GM18502 (cell line): Measurements from ENCODE around the gene GPN1.
"Not testable (repeated sequence)": the region's sequence is repeated elsewhere in the genome, so short reads cannot be mapped to it uniquely, and the experiment has no call there.

Experiments used
- ATAC-seq: cut with Tn5 transposase; IDR thresholded peaks from one replicate; pipeline ENCODE4 v1.9.1; 2021; ENCODE audit warnings: mild to moderate bottlenecking; ENCODE audit not compliant: unreplicated experiment, poor library complexity

Gene GPN1

DNA sequence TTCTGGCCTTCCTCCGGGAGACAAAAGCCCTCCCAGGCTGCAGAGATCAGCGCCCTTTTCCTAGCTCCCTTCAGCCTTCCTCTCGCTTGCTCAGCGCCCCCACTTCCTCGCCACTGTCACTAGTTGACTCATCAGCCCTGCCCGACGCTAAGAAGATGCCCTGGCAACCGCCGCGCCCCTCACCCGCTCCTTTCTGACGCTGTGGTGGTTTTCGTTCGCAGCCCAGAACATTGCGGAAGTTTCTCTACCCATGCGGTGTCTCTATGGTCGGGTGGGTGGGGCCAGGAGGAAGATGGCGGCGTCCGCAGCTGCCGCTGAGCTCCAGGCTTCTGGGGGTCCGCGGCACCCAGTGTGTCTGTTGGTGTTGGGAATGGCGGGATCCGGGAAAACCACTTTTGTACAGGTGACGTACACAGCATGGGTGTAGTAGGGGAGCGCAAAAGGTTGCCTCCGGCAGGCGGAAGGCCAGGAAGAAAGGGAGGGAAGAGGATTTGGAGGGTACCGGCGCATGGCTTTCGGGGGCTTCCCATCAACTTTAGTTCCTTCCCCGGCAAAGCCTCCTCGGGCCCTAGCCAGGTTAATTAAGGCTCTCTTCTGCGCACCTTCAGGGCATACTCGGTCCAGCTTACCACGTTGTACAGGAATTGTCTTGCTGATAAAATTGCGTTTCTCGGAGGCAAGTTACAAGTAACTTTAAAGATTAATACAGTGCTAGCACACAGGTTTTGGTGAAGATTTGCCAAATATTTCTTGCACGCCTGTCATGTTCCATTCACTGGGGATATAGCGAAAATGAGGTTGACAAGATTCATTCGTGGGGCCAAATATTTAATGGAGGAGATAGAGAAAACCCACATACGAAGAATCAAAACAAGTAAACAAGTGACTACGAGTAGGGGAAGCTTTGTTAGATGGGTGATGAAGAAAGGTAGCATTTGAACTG, at the start of gene GPN1, which contains the start of gene CCDC121:
GPN1 (plus strand) TSS at position 284 of the 943 bp plus-strand sequence; CDS start at position 293, 9 bp downstream.
CCDC121 (minus strand) TSS at position 246 of the 943 bp plus-strand sequence. CDS start 1,213 bp downstream, outside the sequence.
- peak; percentile 98 for ATAC-seq

- no peak for ATAC-seq
Observed at GRCh38 chr2:27581417-27582128, 47.3 kb upstream of the GPN1 start.

DNA sequence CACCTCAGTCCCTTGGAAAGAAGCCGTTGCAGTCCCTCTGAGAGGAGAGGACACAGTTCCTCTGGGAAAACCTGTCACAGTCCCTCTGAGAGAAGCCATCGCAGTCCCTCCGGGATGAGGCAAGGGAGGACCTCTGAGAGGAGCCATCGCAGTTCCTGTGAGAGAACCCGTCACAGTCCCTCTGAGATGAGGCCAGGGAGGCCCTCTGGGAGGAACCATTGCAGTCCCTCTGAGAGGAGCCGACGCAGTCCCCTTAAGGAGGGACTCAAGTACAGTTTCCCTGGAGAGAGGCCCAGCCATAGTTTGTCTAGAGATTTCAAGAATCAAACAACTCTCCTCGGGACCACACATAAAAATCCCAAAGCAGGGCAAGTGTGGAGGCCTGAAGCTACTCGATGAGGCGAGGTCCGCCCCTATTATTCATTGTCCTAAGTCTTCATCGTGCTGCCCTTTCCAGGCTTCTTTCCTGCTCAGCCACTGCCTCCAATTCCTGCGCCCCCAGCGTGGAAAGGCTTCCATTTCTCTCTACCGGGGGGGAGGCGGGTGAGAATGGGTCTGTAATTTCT, 46.6 kb upstream of the GPN1 start:
- ATAC-seq = no peak

GRCh38 chr2:27582695-27583389, 46.0 kb upstream of the GPN1 start, which contains the start of gene ZNF512:
TSS of gene ZNF512 (plus strand) at chr2:27583042. CDS start at chr2:27583113, 71 bp downstream.
- peak; percentile 93 for ATAC-seq

- peak; percentile 4 for ATAC-seq
Observed at GRCh38 chr2:27583390-27583915, 45.4 kb upstream of the GPN1 start.

DNA sequence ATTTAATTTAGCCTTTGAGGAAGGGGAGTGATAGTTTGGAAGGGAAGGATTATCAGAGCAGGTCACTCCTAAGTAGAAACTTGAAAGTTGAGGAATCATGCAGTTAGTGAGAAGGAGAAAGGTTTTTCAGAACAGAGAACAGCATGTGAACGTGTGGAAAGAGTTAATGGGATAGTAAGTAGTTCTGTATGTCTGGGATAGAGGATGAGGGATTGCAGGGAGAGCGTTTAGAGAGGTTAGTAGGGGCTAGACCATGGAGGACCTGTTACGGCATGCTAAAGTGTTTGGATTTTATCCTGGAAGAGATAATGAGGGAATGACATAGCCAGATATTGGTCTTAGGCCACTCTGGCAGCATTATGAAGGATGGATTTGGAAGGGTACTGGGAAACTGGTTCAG, 44.3 kb upstream of the GPN1 start:
- no peak for ATAC-seq

GRCh38 chr2:27587025-27587424, 41.8 kb upstream of the GPN1 start:
- no peak for ATAC-seq

GRCh38 chr2:27588308-27588707, 40.5 kb upstream of the GPN1 start:
- ATAC-seq = no peak

DNA sequence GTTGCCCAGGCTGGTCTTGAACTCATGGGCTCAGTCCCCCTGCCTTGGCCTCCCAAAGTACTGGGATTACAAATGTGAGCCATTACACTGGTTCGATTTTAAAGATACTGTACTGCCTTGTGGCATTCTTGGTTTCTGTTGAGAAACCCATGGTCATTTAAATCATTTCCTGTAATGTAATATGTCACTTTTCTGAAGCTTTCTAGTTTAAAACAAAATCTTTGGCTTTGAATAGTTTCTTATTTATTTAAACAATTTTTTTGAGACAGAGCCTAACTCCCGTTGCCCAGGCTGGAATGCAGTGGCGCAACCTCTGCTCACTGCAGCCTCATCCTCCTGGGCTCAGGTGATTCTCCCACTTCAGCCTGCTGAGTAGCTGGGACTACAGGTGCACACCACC, 37.1 kb upstream of the GPN1 start:
- ATAC-seq = no peak

- ATAC-seq = no peak
Observed at GRCh38 chr2:27593240-27593639, 35.6 kb upstream of the GPN1 start.

- ATAC-seq = not testable (repeated sequence)
Observed at GRCh38 chr2:27594020-27594703, 34.7 kb upstream of the GPN1 start.

DNA sequence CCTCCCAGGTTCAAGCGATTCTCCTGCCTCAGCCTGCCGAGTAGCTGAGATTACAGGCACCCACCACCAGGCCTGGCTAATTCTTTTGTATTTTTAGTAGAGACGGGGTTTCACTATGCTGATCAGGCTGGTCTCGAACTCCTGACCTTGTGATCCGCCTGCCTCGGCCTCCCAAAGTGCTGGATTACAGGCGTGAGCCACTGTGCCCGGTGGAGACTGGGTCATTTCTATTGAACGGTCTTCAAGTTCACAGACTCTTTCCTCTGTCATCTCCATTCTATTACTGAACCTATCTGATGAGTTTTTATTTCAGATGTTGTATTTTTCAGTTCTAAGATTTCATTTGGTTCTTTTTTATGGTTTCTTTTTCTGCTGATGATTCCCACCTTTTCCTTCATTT, 33.4 kb upstream of the GPN1 start:
- not testable (repeated sequence) for ATAC-seq

- ATAC-seq = no peak
Observed at GRCh38 chr2:27596627-27597026, 32.2 kb upstream of the GPN1 start.

DNA sequence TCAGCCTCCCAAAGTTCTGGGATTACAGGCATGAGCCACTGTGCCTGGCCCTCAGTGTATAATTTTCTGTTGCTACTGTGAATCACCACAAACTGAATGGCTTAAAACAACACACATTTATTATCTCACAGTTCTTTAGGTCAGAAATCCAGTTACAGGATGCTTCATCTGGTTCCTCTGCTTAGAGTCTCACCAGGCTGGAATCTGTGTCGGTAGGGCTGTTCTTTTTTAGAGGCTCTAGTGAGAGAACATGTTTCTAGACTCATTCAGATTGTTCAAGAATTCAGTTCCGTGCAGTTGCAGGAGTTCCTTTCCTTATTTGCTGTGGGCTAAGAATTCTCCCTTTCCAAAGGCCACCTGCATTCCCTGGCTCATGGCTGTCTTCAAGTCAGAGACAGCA, 22.2 kb upstream of the GPN1 start:
- no peak for ATAC-seq

- ATAC-seq = no peak
Observed at GRCh38 chr2:27613985-27614384, 14.9 kb upstream of the GPN1 start.

GRCh38 chr2:27615316-27615715, 13.5 kb upstream of the GPN1 start:
- no peak for ATAC-seq

DNA sequence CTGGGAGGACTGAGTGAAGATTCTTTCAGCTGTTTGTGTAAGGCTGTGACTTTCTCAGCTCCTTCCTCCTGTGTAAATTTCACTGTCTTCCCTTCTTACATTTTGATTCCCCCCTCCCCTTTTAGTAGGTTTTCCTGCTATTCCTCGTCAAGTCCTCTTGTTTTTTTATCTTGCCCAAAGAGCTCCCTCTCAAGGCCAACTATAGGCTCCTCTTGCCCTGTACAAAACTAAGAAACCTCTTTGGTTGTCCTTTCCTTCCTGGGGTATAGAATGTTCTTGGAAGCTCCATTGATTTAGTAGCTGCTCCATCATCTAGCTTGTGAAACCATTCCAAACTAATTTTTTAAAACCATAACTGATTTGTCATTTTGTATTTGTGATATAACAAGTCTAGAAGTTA, 7.3 kb upstream of the GPN1 start:
- no peak for ATAC-seq

DNA sequence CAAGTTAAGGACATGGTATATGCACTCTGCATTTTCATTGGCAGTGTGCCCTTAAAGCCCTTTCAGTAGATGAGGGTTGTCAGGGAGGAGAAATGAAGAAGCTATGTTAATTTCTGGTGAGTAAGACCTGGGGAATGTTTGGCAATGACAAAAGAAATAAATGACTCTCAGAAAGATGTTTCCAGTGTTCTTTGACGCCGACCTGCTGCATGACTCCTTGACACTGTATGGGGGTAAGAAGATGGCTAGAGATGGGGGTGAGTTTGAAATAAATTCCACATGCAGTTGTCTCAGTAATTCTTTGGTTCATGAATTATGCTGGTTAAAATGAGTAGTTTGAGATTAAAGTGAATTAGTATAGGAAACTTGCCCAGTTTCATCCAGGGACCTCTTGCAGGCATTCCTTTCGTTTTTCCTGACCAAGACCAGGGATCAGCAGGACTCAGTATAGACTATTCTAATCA, 5.9 kb upstream of the GPN1 start:
- no peak for ATAC-seq

DNA sequence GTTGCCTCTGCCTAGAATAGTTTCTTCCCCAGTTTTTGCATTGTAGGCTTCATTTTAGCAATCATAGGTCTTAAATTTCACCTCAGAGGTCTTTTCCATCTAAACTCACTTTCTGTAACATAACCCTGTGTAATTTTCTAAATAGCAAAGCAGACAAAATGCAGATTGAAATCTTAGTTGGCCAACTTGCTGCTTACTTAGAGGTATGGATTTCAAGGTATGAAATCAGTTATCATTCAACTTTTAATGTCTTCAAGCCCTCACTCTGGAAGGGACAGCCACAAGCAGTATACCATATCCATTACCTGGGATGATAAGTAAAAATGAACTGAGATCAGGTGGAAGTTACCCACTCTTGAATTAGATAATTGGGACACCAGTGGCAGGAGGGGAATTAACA, 3.9 kb upstream of the GPN1 start:
- ATAC-seq = no peak
